GM21515 (cell line): ENCODE measurements around the gene TMEM43.

Experiments used
- ATAC-seq: cut with Tn5 transposase; IDR thresholded peaks from one replicate; pipeline ENCODE4 v1.9.1; 2021; ENCODE audit not compliant: unreplicated experiment

TMEM43 gene

DNA sequence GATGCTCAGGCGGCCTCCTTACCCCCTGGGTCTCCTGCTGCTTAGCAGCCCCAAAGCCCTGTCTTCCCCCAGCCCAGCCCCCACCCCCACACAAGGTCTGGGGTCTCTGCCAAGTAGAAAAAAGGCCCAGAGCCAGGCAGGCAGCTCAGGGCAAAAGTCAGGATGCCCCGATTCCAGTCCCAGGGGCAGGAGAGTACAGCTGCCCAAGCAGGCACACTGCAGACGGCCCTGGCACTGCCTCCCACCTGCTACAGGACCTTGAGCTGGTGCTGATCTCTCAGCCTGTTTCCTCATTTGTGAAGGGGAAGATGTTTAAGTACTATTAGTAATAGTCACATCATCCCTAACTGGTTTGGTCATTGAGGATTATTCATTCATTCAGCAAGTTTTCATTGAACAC, 12.6 kb downstream of the TMEM43 start:
- no peak for ATAC-seq

DNA sequence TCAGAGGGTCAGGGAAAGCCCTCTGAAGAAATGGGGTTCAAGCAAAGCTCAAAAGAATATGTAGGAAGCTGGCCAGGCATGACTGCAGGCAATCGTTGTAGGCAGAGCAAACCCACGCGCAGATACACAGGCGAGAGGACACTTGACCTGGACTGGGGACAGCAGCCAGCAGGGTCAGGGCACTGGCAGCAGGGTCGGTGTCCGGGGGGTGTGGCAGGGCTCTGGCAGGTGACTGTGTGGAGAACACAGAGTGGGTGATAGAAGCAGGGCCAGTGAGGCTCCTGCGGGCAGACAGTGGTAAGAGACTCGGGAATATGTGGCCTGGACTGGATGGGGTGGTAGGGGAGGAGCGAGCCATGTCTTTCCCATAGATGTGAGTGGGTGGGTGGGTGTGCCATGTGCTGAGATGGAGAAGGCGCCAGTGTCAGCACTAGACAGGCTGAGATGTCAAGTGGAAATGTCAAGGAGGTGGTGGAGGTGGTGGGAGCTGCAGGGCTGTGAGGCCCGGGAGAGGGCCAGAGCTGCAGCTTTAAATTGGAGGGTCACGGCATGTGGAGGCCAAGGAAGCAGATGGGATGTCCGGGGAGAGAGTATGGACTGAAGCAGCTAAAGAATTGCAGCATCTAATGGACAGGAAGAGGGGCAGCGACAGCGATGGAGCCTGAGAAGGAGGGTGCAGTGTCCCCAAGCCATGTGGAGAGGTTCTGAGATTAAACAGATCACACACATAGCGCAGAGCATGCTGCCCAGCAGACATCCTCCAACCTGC, 13.4 kb downstream of the TMEM43 start:
- no peak for ATAC-seq

DNA sequence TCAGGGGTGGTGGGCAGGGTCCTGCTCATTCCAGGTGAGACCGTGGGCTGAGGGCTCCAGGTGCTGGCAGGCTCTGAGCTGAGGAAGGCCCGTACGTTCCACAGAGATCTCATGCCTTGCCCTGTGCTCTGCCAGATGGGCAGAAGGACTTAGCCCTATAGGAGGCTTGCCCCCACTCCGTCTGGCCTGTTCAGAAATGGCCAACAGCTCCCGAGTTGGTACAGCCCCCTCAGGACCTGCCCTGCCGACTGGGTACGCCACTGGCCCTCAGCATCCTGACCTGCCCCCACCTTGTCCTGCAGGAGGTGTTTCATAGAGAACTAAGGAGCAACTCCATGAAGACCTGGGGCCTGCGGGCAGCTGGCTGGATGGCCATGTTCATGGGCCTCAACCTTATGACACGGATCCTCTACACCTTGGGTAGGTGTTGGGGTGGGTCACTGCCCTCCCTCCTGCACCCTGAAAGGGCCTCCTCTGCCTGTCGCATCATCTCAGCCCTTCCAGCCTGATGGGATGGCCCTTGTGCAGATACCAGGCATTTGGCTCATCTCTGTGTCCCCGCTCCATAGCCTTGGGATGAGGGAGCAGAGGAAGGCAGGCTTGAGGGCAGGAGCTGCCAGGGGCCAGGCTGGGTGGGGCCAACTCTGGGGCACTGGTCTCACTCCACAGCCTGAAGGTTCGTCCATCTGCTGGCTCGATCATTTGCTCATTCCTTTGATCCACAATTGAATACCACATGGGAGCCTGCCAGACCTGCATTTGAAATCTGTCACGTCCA, 14.2 kb downstream of the TMEM43 start:
- ATAC-seq: no peak

DNA sequence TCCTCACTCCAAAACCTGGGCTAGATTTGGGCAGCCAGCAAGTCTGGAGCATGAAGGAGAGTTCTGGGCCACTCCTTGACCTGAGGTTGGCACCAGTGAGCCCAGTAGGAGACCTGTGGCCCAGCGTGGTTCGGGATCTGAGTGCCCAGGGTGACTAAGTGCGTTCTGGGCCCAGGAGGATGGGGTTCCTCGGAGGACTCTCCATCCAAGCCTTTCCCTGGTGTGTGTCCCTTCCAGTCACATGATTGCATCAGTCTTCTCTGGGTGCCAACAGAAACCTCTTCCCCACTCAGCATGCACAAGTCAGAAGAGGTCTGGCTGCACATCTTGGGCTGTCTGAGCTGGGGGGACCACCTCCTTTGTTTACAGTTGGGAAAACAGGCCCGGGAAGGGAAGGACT, 14.9 kb downstream of the TMEM43 start:
- ATAC-seq: no peak

DNA sequence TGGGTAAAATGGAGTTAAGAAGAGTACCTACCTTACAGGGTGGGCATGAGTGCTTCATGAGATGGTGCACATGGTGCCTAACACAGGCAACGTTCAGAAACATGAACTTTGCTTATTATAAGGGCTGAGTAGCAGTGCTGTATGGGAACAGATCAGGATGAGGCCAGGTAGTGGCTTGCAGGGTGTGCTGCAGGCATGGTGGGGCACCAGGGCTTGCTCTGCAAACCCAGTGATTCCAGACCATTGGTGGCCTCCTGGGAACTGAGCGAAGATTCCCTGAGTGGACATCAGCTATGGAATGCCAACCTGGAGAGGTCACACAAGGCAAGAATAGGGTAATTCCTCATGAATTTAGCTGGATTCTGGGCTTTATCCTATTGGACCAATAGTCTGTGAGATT, 15.8 kb downstream of the TMEM43 start:
- ATAC-seq: no peak

DNA sequence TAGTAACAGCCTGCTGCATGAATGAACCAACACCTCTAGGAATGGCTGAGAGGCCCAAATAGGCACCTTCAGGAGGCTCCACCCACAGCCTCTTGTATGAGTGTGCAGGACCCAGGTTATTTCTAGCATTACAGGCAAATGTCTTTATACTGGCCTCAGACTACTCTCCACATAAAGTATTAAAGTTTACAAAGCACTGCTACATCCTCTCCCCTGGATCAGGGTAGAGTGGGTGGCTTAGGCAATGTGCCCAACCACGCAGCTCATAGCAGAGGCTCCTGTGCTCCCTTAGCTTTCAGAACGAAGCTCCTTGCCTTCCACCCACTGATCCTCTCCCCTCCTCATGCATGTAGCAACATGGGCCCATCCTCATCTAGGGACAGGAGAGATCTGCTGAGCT, 16.3 kb downstream of the TMEM43 start:
- ATAC-seq: no peak

DNA sequence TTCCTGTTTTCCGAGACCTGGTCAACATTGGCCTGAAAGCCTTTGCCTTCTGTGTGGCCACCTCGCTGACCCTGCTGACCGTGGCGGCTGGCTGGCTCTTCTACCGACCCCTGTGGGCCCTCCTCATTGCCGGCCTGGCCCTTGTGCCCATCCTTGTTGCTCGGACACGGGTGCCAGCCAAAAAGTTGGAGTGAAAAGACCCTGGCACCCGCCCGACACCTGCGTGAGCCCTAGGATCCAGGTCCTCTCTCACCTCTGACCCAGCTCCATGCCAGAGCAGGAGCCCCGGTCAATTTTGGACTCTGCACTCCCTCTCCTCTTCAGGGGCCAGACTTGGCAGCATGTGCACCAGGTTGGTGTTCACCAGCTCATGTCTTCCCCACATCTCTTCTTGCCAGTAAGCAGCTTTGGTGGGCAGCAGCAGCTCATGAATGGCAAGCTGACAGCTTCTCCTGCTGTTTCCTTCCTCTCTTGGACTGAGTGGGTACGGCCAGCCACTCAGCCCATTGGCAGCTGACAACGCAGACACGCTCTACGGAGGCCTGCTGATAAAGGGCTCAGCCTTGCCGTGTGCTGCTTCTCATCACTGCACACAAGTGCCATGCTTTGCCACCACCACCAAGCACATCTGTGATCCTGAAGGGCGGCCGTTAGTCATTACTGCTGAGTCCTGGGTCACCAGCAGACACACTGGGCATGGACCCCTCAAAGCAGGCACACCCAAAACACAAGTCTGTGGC, 16.9 kb downstream of the TMEM43 start:
- no peak for ATAC-seq

DNA sequence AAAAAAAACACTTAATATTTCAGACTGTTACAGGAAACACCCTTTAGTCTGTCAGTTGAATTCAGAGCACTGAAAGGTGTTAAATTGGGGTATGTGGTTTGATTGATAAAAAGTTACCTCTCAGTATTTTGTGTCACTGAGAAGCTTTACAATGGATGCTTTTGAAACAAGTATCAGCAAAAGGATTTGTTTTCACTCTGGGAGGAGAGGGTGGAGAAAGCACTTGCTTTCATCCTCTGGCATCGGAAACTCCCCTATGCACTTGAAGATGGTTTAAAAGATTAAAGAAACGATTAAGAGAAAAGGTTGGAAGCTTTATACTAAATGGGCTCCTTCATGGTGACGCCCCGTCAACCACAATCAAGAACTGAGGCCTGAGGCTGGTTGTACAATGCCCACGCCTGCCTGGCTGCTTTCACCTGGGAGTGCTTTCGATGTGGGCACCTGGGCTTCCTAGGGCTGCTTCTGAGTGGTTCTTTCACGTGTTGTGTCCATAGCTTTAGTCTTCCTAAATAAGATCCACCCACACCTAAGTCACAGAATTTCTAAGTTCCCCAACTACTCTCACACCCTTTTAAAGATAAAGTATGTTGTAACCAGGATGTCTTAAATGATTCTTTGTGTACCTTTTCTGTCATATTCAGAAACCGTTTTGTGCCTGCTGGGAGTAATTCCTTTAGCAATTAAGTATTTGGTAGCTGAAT, 17.9 kb downstream of the TMEM43 start:
- ATAC-seq: no peak

DNA sequence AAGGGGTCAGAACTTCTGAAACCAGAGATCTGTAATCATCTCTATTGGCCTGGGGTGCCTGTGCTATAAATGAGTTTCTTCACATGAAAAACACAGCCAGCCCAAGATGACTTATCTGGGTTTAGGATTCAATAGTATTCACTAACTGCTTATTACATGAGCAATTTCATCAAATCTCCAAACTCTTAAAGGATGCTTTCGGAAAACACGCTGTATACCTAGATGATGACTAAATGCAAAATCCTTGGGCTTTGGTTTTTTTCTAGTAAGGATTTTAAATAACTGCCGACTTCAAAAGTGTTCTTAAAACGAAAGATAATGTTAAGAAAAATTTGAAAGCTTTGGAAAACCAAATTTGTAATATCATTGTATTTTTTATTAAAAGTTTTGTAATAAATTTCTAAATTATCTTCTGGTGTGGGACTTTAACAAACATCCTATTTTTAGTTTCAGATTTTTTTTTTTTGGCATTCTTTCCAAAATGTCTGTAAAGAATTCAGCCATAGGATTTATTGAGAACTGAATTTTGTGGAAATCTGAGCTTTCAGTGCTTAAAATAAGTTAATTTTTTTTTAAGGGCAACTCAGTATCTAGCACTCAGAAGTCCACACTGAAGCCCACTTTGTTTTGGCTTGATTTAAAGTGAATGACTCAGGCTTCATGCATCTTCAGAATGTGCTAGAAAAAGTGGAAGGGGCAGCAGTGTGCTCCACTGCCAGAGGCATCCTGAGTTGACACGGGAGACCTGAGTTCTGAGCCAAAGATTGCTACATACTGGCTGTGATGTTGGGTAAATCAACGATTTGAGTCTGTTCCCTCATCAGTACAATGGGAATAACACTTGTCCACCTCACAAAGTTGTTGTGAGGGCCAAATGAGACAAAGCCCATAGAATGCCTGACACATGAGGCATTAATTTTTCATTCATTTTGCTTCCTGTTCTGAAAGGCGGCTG, 18.7 kb downstream of the TMEM43 start:
- no peak for ATAC-seq

DNA sequence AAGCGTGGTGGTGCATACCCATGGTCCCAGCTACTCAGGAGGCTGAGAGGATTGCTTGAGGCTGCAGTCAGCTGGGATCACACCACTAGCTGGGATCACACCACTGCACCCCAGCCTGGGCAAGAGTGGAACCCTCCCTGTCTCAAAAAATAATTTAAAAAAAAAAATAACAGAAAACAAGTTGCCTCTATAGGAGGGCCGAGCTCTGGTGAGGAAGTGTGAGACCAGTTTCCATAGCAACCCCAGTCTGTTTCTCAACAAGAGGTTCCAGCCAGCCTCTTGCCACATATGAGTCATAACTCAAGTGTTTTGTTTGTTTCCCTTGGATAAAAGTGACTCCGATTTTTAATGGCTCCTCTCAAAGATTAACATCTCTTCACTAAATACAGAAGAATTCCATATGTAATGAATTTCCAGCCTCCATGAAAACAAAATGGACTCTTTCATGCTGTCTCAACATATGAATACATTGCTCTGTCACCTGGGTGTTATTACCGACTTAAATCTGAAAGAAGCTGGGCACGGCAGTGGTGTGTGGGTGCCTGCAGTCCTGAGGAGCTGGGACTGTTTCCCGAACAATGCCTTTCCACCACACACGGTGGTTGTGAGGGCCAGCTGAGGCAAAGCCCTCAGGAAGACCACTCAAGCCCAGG, 19.7 kb downstream of the TMEM43 start:
- peak; percentile 92 for ATAC-seq

DNA sequence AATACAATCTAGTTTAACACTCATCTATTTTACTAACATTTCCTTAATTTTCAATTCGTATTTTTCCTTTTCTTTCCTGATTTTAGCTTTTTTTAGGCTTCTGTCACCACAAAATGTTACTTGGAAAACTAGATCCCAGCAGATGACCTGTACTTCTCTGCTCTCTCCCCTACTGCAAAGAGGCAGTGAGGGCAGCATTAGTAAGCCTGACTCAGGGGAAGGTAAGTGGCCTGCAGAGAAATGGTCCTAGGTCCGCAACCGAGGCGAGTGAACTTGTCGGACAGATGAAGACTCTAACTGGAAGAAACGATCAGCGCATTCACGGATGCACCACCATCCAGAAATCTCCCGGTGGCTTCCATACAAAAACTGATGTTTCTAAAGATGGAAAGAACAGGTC, 20.4 kb downstream of the TMEM43 start:
- no peak for ATAC-seq

DNA sequence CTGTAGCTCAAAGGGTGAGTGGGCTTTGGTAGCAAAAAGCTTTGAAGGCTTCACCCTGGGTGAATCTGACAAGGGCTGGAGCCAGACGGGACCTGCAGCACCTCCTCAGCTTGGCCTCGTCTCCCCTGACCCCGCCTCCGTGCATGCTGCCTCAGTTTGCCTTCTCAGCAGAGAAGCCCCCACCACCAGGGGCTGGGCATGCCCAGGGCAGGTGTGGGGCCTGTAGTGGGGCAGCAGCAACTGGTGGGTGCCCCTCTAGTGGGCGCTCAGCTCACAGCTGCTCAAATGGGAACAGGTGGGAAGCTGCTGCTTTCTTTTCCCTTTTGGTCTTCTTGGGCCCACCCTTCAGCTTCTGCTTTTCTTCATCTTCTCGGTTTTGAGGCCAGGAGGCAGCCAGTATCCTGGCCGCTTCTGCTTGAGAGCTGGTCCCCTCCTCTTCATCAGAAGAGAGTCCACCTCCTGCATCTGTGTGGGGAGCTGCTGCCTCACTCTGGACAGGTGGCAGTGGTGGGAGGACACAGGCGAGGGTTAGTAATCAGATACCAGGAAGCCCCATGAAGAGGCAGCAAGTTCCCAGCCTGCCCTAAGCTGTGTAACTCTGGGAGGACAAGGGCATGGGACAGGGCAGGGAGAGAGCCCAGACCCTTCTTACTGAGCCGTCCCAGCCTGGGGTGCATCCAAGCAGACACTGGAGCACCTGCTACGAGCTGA, 21.0 kb downstream of the TMEM43 start:
- no peak for ATAC-seq

DNA sequence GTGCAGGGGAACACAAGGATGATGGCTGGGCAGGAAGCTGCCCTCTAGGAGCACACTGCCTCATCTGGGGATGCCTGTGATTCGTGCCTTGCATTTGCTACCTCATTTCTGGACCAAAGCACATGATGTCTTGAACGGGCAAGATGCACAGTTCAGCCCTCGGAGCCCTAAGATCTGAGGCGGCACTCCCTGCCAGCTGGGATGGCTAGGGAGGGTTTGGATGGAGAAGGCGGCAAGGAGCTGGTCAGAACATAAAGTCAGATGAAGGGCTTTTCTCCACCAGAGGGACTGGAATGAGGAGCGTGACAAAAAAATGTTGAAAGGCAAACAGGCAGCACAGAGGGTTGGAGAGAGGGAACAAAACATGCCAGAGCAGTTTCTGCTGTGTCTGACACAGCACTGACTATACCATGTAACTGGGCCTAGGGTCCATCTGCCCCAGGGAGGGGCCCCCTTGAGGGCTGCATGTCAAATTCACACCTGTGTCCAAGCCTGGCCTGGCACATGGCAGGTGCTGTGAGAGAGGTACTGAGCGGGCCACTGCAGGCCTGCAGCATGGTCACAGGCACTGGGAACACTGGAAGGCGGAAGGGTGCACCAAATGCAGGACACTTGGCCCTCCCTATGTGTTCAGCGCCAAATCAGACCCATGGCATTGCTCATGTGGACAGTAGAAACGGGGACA, 21.7 kb downstream of the TMEM43 start:
- no peak for ATAC-seq

DNA sequence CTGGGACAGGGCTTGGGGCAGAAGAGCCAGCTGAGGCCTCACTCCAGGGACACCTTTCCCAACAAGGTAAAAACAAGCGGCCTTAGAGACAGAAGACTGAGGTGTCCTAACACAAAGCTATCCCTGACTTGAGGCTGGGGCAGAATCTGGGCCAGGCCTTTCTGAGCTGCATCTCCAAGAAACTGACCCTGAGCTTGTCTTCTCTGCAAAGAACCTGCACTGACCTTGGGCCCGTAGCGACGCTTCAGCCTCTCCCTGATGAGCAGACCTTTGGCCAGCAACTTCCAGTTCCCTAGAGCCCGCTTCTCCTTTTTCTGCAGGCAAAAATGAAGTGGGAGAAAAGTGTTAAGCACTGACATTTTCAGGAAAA, 22.2 kb downstream of the TMEM43 start:
- no peak for ATAC-seq

DNA sequence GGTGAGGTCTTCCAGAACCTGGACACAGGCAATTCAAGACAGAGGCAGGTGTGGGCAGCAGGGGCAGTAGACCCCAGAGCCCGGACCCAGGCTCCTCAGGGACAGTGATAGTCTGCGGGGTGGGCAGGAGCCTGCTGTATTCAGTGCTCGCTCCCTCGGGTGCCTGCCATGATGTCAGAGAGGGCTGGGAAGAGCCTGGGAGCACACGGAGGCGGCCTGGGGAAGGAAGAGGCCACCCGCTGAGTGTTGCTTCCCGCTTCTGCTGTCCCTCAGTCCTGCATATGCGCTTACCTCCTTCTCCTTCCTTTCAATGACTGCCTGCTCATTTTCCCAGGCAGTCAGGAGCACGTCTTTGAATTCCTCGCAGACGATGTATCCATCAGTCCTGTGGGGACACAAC, 22.8 kb downstream of the TMEM43 start:
- no peak for ATAC-seq

DNA sequence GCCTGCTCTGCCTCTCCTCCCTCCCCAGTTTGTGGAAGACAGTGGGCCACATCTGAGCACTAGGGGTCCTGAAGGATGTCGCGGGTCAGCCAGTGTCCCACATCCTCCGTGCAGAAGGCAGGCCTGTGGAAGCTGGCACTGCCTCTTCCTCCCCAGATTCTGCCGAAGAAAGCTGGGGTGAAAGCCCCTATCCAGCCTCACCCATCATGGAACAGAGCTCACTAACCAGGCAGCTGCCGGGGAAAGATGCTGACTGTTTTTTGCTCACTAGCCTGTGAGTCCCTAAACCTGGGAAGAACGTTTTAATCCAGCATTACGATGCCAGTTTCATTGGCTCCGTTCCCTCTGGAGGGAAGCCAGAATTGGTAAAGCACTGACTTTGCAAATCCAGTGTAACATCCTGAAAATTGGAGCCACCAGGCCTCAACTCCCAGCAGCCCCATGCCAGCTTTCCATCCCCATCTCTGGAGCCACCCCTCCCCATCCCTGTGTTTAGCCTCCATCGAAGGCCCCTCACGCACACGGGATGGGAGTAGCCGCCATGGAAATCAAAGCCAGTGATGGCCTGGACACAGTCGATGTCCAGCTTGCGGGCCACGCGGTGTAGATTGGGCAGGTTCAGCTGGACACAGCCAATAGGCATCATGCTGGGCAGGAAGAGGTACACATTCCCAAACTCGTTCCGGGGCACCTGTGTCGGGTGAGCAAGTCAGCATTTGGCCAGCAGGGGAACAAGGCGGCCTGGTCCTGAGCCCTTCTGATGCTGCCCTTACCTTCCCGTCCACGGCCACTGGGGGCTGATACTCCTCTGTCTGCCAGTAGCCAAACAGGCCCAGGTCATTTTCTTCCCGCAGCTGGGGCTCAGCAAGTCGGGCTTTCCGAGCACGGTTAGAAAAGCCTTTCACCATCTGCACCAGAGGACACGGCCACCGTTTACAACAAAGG, 23.5 kb downstream of the TMEM43 start:
- no peak for ATAC-seq

DNA sequence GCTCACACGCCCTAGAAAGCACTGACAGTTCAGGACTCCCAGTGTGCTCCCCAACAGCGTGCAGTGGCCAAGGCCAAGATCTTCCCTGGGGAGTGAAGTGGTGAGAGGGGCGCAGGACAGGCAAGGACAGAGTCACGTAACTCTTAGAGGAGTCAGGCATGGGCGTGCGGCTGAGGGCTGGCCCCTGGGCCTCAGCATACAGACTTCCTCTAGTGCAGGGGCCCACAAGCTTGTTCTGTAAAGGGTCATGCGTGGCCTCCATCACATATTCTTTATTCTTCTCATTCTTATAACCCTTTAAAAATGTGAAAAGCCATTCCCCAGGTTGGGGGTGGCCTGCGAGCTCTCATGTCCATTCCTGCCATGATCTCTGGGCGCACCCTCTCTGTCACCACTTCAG, 25.2 kb downstream of the TMEM43 start:
- no peak for ATAC-seq
